ENCODE data around the gene ASS1.
A peak's percentile ranks its signal among the peaks of the same experiment; 100 is the strongest.

The ASS1 gene

GRCh38 chr9:130422546-130422945 lies 22.2 kb upstream of the ASS1 start:
- no peaks in the 10 kb centered on the region for H3K36me3 ChIP-seq (ENCODE audit: low read depth)
- H3K9me3 ChIP-seq (ENCODE audit: severe bottlenecking), result no peaks in the 10 kb centered on the region
- no peak overlapping the region for H3K4me3 ChIP-seq (ENCODE audit: severe bottlenecking)
- DNase-seq (ENCODE audit: low spot score) (no peak), ATAC-seq (ENCODE audit: low read depth) (no peak)
- no peak overlapping the region for H3K27ac ChIP-seq (ENCODE audit: poor library complexity, severe bottlenecking)
- TF ChIP-seq CTCF (IDR thresholded peaks at IDR 0.05; ENCODE audit: poor library complexity, severe bottlenecking), result no peak
- no peaks in the 10 kb centered on the region for H3K27me3 ChIP-seq (ENCODE audit: insufficient read depth, poor library complexity, severe bottlenecking)
- peaks cover 16% of the 10 kb centered on the region for H3K4me1 ChIP-seq (ENCODE audit: insufficient read depth, poor library complexity, severe bottlenecking)

- no peak for ATAC-seq (ENCODE audit: low read depth)
- H3K4me1 ChIP-seq (ENCODE audit: insufficient read depth, poor library complexity, severe bottlenecking), result peaks cover 17% of the 10 kb centered on the region
- DNase-seq (ENCODE audit: low spot score), result no peak
- no peak overlapping the region for H3K27ac ChIP-seq (ENCODE audit: poor library complexity, severe bottlenecking)
- TF ChIP-seq CTCF (IDR thresholded peaks at IDR 0.05; ENCODE audit: poor library complexity, severe bottlenecking), result no peak
- H3K4me3 ChIP-seq (ENCODE audit: severe bottlenecking), result no peak overlapping the region
- no peaks in the 10 kb centered on the region for H3K27me3 ChIP-seq (ENCODE audit: insufficient read depth, poor library complexity, severe bottlenecking)
- H3K9me3 ChIP-seq (ENCODE audit: severe bottlenecking), result no peaks in the 10 kb centered on the region
- no peaks in the 10 kb centered on the region for H3K36me3 ChIP-seq (ENCODE audit: low read depth)
Observed at GRCh38 chr9:130423272-130423671, 21.5 kb upstream of the ASS1 start.

- Histone ChIP-seq H3K4me1 (ENCODE audit: insufficient read depth, poor library complexity, severe bottlenecking) (peaks cover 17% of the 10 kb centered on the region), H3K27me3 (ENCODE audit: insufficient read depth, poor library complexity, severe bottlenecking) (no peaks in the 10 kb centered on the region), H3K4me3 (ENCODE audit: severe bottlenecking) (no peak overlapping the region), H3K27ac (ENCODE audit: poor library complexity, severe bottlenecking) (no peak overlapping the region), H3K9me3 (ENCODE audit: severe bottlenecking) (no peaks in the 10 kb centered on the region), H3K36me3 (ENCODE audit: low read depth) (no peaks in the 10 kb centered on the region)
- TF ChIP-seq CTCF (IDR thresholded peaks at IDR 0.05; ENCODE audit: poor library complexity, severe bottlenecking), result no peak
- DNase-seq (ENCODE audit: low spot score) (no peak), ATAC-seq (ENCODE audit: low read depth) (no peak)
Observed at GRCh38 chr9:130424595-130425454, 19.9 kb upstream of the ASS1 start.

GRCh38 chr9:130425741-130426466 lies 18.9 kb upstream of the ASS1 start:
- Histone ChIP-seq H3K4me1 (ENCODE audit: insufficient read depth, poor library complexity, severe bottlenecking) (peaks cover 17% of the 10 kb centered on the region), H3K4me3 (ENCODE audit: severe bottlenecking) (no peak overlapping the region), H3K27me3 (ENCODE audit: insufficient read depth, poor library complexity, severe bottlenecking) (no peaks in the 10 kb centered on the region), H3K27ac (ENCODE audit: poor library complexity, severe bottlenecking) (peak overlapping the region; percentile 41), H3K36me3 (ENCODE audit: low read depth) (no peaks in the 10 kb centered on the region), H3K9me3 (ENCODE audit: severe bottlenecking) (no peaks in the 10 kb centered on the region)
- ATAC-seq (ENCODE audit: low read depth) (no peak), DNase-seq (ENCODE audit: low spot score) (no peak)
- no peak for TF ChIP-seq CTCF (IDR thresholded peaks at IDR 0.05; ENCODE audit: poor library complexity, severe bottlenecking)

GRCh38 chr9:130426467-130426773 lies 18.3 kb upstream of the ASS1 start:
- Histone ChIP-seq H3K27me3 (ENCODE audit: insufficient read depth, poor library complexity, severe bottlenecking) (no peaks in the 10 kb centered on the region), H3K9me3 (ENCODE audit: severe bottlenecking) (no peaks in the 10 kb centered on the region), H3K36me3 (ENCODE audit: low read depth) (no peaks in the 10 kb centered on the region), H3K4me1 (ENCODE audit: insufficient read depth, poor library complexity, severe bottlenecking) (peaks cover 17% of the 10 kb centered on the region), H3K27ac (ENCODE audit: poor library complexity, severe bottlenecking) (peak overlapping the region; percentile 41), H3K4me3 (ENCODE audit: severe bottlenecking) (no peak overlapping the region)
- no peak for TF ChIP-seq CTCF (IDR thresholded peaks at IDR 0.05; ENCODE audit: poor library complexity, severe bottlenecking)
- no peak for ATAC-seq (ENCODE audit: low read depth)
- DNase-seq (ENCODE audit: low spot score), result no peak

Data from RWPE2 (cell line).